ENCODE measurements around the gene NTHL1.

- TF ChIP-seq, protein P1, sequence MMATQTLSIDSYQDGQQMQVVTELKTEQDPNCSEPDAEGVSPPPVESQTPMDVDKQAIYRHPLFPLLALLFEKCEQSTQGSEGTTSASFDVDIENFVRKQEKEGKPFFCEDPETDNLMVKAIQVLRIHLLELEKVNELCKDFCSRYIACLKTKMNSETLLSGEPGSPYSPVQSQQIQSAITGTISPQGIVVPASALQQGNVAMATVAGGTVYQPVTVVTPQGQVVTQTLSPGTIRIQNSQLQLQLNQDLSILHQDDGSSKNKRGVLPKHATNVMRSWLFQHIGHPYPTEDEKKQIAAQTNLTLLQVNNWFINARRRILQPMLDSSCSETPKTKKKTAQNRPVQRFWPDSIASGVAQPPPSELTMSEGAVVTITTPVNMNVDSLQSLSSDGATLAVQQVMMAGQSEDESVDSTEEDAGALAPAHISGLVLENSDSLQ (IDR thresholded peaks at IDR 0.05) = no peak
- TF ChIP-seq ELF4 (IDR thresholded peaks at IDR 0.05) (no peak), FOXM1 (IDR thresholded peaks at IDR 0.05; ENCODE audit: borderline replicate concordance) (no peak), ZNF384 (IDR thresholded peaks at IDR 0.05) (no peak), SUZ12 (IDR thresholded peaks at IDR 0.05) (no peak), SP1 (IDR thresholded peaks at IDR 0.05) (no peak), ARNT (IDR thresholded peaks at IDR 0.05) (no peak), FOXK2 (IDR thresholded peaks at IDR 0.05) (no peak), BHLHE40 (IDR thresholded peaks at IDR 0.05; ENCODE audit: borderline replicate concordance) (no peak), HDGF (IDR thresholded peaks at IDR 0.05; ENCODE audit: borderline replicate concordance) (no peak), LEF1 (IDR thresholded peaks at IDR 0.05; ENCODE audit: borderline replicate concordance) (no peak), FOXA1 (IDR thresholded peaks at IDR 0.05) (no peak)
Observed at GRCh38 chr16:1990351-1991134, 57.1 kb downstream of the NTHL1 start.

Data from HEK293T (cell line).